NCI-H460 (cell line): ENCODE results near the gene PAPLN. TPM values are rescaled to one million over a fixed set of nuclear protein-coding genes. Genes with fewer than 3 reads are reported as not detected.

Experiments used
- DNase-seq: peaks from one replicate; pipeline ENCODE4 v3.0.0-alpha.2; 2016; ENCODE audit warnings: low read depth; ENCODE audit errors: extremely low read depth
- total RNA-seq: library from RNA; depleted of rRNA; stranded (reverse); fragments of >200 nt; shearing (Covaris generic); gene quantifications from 2 replicates; pipeline ENCODE4 v1.2.3, GENCODE V29; 2014

Gene PAPLN
- total RNA-seq, 1 experiment from 2014 or later = 0.72 TPM

DNA sequence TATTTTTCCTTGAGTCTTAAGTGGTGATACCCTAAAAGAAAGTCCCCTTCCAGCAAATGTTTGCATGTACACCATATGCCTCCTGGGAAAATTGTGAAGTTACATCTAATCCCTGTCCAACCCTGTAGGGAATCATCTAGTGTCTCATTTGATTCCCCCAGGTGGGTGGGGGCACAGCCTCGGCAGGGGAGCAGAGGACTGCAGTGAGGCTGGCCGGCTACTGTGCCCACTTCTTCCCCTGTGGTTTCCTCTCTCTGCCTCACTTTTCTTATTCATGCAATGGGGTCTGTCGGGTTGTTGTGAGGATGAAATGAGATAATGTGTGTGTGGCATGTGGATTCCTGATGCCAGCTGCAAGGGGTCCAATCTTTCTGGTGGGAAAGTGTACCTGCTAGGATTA, 6.0 kb downstream of the PAPLN start:
- no peak for DNase-seq

DNA sequence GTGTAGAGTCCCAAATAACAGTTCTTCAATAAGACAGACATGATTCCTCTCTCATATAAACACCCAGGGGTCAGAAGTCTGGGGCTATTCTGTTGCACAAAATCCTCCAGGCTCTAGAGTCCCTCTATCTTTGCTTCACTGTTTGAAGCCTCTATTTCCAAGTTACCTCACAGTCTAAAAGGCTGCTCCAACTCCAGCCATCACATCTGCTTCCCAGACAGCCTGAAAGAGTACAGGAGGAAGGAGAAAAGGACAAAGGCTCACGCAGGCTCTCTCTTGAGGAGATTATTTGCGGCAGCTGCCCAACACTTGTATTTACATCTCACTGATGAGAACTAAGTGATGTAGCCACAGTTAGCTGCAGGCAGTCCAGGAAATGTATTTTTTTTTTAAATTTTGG, 6.4 kb downstream of the PAPLN start:
- DNase-seq = no peak

DNA sequence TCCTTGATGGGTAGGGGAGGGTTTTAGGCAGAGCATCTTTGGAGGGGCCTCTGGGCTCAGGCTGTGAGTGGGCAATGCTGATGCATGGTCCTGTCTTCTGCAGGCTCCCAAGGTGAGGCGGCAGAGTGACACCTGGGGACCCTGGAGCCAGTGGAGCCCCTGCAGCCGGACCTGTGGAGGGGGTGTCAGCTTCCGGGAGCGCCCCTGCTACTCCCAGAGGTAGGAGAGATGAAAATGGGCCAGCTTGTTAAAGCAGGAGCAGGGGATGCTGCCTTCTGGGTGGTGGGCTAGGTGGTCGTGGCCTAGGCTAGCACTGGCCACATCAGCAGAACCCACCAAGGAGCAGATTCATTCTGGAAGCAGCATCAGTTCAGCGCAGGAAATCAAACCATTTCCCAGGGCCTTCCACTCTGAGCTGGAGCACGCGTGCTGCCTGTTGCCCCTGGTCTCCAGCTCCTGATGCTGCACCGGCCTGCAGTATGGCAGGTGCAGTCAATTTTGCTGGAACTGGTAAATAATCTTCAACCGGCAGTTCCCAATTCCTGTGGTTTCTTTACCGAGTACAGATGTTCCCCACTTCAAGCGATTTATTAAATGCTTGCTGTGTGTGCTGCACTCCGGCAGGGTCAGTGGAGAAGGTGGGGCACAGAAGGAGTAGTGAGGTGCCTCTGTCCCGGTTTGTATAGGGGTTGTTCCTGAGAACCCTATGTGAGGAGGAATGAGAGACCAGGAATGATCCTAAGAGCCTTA, 7.4 kb downstream of the PAPLN start:
- DNase-seq = no peak

DNA sequence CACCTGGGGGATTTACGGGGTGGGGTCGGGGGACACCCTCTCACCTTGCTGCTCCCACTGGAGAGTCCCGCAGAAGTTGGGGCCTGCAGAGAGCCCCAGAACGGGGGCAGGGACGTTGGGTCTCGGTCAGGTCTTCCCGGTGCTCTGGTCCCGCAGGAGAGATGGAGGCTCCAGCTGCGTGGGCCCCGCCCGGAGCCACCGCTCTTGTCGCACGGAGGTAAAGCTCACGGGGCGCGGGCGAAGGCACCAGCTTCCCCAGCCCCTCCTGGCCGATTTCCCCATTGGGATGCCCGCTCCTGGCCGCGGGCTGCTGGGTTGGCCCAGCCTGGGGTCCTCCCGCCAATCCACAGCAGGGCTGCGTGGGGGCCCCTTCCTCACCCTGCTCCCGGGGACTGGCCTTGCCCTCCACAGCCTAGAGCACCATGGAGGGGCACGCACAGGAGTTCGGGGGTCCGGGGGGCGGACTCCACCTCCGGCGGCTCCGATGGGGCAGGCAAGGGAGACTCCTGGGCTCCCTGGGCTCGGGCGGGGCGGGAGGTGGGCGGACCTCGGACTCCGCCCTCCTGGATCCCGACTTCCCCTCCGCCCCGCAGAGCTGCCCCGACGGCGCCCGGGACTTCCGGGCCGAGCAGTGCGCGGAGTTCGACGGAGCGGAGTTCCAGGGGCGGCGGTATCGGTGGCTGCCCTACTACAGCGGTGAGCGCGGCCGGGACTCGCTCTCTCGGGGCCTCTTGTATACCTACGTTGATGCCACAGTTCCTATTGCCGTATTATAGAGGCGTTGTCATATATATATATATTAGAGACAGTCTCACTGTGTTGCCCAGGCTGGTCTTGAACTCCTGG, 8.4 kb downstream of the PAPLN start:
- DNase-seq = no peak

DNA sequence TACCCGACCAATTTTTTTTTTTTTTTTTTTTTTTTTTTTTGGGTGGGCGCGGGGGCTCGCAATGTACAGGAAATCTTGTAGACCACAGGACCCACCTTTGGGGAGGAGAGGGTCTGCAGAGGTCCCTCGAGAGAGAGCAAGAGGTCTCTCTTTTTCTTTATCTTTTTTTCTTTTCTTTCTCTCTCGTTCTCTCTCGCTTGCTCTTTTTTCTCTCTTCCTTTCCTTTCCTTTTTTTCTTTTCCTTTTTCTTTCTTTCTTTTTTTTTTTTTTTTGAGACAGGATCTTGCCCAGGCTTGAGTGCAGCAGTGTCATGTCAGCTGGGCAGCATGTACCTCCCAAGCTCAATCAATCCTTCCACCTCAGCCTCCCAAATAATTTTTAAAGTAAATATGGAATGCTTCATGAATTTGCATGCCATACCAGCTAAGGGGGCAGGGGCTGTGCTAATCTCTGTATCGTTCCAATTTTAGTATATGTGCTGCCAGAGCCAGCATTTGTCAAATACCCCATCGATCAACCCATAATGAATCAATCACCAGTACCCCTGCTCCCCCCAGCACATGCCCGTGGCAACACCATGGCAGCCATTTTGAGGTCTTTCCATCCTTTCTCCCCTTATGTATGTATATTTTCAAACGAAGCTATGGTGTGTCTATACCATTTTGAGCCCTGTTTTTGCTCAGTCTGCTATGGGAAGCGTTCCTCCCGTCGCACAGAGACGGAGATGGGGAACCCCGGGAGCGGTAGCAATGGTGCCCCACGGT, 9.3 kb downstream of the PAPLN start:
- no peak for DNase-seq

DNA sequence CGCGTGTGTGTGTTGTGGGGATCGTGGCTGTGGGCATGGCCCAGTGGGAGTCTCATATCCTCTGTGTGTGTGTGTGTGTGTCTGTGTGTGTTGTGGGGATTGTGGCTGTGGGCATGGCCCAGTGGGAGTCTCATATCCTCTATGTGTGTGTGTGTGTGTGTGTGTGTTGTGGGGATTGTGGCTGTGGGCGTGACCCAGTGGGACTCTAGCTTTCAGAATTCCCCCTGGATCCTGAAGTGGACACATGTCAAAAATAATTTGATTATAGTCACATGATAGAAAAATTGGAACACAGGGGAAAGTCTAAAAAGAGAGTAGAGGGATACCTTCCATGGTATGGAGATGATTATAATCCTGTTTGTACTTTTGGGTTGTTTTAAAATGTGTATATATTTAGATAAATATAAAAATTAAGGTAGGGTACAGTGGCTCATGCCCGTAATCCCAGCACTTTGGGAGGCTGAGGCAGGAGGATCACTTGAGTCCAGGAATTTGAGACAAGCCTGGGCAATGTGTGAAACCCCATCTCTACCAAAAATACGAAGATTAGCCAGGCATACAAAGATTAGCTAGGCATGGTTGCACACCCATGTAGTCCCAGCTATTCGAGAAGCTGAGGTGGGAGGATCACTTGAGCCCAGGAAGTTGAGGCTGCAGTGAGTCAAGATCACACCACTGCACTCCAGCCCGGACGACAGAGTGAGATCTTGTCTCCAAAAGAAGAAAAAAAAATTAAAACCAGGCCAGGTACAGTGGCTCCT, 11.0 kb downstream of the PAPLN start:
- no peak for DNase-seq

DNA sequence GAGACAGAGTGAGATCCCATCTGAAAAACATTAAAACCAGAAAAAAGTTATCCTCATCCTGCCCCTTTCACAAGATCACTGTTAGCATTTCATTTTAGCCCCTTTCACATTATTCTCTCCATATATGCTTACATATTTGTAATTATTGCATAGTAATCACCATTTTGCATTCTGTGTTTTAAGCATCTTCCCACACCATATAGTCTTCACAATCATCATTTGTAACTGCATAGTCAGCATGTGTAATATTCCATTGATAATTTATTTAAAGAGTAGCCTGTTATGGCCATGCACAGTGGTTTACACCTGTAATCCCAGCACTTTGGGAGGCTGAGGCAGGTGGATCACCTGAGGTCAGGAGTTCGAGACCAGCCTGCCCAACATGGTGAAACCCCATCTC, 11.8 kb downstream of the PAPLN start:
- DNase-seq = no peak

DNA sequence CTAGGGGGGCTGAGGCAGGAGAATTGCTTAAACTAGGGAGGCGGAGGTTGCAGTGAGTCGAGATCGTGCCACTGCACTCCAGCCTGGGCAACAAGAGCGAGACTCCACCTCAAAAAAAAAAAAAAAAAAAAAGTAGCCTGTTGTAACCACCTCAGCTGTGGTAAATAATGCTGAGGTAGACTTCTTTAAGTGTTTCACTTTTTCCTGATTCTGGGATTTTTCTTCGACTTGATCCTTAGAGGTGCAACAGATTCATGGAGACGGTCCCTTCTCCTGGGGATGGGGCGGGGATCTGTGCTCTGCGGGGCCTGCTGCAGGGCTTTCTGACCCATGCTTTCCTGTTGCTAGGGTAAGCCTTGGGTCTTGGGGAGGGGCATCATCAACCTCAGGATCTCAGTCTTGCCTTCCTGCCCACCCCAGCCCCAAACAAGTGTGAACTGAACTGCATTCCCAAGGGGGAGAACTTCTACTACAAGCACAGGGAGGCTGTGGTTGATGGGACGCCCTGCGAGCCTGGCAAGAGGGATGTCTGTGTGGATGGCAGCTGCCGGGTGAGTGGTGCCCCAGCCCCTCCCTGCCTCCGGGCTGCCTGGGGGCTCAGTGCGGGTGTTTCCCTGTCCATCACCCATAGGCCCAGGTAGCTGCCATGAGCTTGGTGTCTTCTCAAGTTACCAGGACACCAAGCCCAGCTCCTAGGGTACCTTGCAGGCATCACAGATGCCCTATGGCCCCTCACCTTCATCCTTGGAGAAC, 12.4 kb downstream of the PAPLN start:
- DNase-seq = no peak

DNA sequence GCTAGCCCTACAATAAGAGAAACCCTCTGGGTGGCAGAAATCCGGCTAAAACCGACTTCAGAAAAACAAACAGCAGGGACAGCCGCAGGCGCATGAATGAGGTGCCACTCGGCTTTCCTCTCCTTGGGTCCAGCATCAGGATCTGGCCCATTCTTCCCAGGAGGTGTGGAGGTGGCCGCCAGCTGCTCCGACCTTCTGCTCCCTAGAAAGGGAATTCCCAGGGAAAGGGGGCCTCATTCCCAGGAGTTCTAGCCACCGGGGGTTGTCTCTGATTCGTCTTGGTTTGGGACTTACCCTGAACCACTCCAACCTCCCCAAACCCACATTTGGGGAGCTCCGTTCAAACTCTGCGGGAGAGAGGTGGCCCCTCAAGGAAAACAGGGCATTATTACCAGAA, 13.0 kb downstream of the PAPLN start:
- DNase-seq = no peak

DNA sequence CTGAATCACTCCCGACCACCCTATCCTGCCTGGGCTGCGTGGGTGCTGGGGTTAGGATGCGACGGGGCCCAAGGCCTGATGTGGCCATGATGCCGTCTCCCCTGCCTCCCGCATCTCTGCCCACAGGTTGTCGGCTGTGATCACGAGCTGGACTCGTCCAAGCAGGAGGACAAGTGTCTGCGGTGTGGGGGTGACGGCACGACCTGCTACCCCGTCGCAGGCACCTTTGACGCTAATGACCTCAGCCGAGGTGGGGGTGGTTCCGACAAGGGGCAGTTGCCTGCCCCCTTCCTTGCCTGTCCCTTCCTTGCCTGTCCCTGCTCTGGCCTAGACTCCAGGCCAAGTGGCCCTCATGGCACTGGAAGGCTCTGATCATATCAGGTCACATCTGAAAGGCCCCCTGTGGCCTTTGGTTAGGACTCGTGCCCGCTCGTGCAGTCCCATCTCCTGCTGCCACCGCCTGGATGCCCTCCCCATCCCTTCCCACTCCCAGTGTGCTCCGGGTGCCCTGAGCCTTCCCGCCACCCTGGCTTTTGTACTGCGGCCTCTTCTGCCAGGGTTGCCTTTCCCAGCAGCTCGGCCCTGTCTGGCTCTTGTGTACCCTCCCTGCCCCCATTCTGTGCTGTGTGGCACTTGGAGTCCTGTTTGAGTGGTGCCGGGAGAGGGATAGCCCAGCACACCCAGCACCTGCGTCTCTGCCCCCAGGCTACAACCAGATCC, 13.6 kb downstream of the PAPLN start:
- no peak for DNase-seq

DNA sequence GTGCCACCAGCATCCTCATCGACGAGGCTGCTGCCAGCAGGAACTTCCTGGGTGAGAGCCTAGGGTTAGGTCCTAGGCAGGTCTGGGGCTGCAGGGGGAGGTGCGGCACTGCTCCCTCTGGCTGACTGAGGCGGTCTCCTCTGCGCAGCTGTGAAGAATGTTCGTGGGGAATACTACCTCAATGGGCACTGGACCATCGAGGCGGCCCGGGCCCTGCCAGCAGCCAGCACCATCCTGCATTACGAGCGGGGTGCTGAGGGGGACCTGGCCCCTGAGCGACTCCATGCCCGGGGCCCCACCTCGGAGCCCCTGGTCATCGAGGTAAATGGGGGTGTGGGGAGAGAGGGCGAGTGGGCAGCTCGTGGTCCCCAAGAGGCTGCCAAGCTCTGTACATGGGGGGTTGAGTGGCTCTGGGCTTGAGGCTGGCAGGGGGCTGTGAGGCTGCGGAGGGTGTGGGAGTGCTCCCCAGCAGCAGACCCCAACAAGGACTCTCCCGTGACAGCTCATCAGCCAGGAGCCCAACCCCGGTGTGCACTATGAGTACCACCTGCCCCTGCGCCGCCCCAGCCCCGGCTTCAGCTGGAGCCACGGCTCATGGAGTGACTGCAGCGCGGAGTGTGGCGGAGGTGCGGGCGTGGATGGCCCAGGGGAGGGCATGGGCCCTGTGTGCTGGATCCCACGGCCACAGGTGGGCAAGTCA, 14.4 kb downstream of the PAPLN start:
- DNase-seq = no peak

DNA sequence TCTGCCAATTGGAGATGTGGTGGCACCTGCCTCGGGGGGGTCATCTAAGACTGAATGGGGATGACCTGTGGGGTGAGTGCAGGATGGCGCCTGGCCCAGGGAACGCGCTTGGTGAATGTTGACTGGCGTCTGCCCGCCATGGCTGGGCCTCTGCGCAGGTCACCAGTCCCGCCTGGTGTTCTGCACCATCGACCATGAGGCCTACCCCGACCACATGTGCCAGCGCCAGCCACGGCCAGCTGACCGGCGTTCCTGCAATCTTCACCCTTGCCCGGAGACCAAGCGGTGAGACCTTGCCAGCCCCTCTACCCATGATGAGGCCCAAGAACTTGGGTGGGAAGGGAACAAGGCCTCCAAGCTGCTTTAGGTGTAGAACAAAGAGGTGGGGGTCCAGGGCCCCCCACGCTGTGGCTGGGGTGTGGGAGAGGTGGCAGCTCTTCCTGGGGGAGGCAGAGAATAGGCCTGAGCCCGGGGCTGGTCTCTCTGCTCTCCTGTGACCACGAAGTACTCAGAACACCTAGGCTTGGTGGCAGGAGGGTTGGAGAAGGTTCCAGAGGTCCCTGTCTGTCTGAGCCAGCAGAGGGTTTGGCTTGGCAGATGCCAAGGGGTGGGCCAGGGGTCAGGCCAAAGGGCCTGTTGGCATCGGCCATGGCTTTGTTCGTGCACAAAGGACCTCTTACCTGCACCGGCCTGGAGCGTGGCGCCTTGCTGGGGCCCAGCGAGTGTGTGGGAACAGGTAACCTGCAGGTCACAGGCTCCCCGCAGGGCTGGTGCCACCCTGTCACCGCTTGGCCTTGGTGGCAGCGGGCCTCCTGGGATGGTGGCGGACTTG, 15.4 kb downstream of the PAPLN start:
- no peak for DNase-seq

DNA sequence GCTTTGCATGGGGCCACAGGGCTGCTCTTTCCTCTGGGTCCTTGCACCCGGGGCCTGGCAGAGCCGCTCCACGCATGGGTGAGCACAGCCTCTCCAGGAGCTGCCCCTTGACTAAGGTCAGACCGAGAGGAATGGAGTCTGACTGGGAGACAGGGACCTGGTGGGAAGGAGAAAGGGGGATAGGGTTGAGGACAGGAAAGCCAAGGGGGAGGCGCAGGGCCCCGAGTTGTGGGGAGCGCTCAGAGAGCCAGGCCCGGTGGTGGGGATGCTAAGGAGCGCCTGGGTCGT, 16.0 kb downstream of the PAPLN start:
- no peak for DNase-seq

DNA sequence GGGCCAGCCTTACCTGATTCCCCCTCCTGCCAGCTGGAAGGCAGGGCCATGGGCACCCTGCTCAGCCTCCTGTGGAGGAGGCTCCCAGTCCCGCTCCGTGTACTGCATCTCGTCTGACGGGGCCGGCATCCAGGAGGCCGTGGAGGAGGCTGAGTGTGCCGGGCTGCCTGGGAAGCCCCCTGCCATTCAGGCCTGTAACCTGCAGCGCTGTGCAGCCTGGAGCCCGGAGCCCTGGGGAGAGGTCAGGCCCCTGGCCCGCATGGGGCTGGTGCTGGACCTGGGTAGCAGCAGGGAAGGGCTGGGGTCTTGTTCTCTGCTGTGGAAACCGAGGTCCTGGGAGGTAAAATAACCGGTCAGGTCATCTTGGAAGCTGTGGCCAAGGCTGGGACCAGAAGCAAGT, 16.4 kb downstream of the PAPLN start:
- no peak for DNase-seq

DNA sequence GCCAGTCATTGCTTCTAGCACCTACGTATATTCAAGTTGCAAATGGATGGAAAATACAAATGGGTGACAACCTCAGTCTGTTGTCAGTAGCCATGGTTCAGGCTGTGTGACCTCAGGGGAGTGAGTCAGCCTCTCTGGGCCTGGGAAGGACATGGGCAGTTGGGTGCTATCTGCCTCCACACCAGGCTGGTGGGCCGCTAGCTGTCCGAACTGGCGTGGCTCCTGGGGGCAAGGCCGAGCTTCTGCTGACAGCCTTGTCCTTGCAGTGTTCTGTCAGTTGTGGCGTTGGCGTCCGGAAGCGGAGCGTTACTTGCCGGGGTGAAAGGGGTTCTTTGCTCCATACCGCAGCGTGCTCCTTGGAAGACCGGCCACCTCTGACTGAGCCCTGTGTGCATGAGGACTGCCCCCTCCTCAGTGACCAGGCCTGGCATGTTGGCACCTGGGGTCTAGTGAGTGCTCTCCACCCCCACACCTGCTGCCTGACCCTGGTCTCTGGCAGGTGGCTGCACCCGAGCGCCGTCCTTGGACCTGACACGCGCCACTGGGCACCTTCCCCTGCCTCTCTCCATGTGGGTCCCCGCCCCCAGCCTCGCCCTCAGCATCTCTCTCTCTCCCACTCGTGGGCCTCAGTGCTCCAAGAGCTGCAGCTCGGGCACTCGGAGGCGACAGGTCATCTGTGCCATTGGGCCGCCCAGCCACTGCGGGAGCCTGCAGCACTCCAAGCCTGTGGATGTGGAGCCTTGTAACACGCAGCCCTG, 17.1 kb downstream of the PAPLN start:
- no peak for DNase-seq

DNA sequence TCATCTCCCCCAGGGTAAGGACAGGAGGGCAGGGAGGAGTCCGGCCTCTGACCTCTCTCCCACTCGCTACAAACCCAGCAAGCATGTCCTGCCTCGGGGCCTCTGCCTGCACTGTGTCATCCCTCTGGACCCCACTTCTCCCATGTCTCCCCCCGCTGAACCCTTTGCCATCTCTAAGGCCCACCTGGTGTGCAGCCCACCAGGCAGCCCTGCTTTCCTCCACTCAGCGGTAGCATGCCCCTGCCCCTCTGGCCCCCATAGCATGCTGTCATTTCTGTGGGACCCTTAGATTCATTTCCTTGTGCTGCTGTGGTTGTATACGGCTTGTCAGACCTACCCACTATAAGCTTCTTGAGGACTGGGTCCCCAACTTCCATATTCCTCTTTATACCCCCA, 17.7 kb downstream of the PAPLN start:
- no peak for DNase-seq

DNA sequence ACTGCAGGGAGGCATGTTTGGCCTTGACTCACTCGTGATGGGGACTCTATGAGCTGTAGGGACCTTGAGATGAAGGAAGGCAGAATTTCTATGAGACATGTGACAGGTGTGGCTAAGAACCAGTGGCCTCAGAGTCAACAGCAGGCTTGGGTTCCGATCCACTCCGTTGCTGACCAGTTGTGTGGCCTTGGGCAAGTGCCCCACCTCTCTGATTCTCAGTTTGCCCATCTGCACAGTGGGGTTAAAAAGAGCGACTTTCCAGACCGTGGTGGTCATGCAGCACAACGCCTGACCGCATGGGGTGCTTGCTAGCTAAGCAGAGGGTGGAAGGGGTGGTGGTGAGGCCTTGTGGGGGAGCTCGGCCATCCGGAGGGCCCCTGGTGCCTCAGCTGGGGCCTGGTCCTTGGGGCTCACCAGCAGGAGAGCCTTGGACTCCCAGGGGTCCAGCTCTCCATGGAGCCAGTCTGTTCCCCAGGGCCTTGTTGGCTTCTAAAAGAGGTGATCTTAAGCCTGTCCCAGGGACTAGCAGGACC, 18.5 kb downstream of the PAPLN start:
- DNase-seq = no peak
